Fibroblast of mammary gland (primary cell): ENCODE data around the gene ETNPPL.
"Not testable (repeated sequence)": the region's sequence is repeated elsewhere in the genome, so short reads cannot be mapped to it uniquely, and the experiment has no call there.

ENCODE experiments used
- DNase-seq: peaks from one replicate; pipeline ENCODE4 v3.0.0-alpha.2; 2010; ENCODE audit warnings: low read depth
- H3K4me3 ChIP-seq: 2 replicates; pipeline ENCODE4 v1.5.1; 2011; ENCODE audit warnings: low read depth, mild to moderate bottlenecking, low read length, moderate library complexity; ENCODE audit not compliant: control insufficient read depth
- TF ChIP-seq, protein P1 (sequence below): conservative IDR thresholded peaks from 2 replicates; pipeline ENCODE4 v1.5.1; 2011; ENCODE audit warnings: low read depth, low read length, inconsistent platforms; ENCODE audit not compliant: control insufficient read depth, insufficient read depth

ETNPPL gene

DNA sequence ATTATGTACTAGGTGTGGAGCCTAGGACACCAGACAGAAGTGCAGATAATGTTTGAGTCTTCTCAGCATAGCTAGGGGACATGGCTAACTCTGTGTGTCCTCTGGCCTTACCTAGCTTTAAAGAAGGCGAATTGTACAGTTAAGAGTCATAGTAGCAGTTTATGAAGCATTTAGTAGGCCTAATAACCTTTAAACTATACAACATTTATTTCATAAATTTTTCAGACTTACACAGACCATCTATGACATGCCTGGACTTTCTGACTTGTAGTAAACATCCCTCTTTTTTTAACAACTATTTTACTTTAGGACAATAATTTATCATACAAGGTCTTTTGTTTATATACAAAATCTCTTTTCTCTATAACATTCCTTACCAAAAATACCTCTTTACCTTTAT, 37.4 kb downstream of the ETNPPL start:
- TF ChIP-seq, protein P1, sequence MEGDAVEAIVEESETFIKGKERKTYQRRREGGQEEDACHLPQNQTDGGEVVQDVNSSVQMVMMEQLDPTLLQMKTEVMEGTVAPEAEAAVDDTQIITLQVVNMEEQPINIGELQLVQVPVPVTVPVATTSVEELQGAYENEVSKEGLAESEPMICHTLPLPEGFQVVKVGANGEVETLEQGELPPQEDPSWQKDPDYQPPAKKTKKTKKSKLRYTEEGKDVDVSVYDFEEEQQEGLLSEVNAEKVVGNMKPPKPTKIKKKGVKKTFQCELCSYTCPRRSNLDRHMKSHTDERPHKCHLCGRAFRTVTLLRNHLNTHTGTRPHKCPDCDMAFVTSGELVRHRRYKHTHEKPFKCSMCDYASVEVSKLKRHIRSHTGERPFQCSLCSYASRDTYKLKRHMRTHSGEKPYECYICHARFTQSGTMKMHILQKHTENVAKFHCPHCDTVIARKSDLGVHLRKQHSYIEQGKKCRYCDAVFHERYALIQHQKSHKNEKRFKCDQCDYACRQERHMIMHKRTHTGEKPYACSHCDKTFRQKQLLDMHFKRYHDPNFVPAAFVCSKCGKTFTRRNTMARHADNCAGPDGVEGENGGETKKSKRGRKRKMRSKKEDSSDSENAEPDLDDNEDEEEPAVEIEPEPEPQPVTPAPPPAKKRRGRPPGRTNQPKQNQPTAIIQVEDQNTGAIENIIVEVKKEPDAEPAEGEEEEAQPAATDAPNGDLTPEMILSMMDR: no peak
- no peak for DNase-seq
- no peak overlapping the region for H3K4me3 ChIP-seq

DNA sequence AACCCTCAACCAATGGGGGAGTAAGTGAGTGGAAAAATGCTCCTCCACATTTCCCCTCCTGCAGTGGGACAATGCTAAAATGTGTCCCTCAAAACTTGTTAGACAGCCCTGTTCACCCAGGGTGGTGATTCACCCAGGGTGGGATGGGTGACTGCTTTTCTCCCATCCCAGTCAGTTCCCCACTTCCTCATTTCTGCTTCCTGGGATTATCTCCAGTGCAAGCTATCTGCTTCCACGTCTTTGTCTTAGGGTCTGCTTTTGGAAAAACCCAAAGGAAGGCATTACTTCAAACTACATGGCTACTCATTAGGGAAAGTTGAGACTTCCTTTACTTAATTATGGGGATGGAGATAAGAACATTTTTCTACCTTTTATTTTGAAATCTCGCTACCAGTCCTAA, 45.5 kb downstream of the ETNPPL start:
- no peak for DNase-seq
- no peak overlapping the region for H3K4me3 ChIP-seq
- TF ChIP-seq, protein P1: no peak

DNA sequence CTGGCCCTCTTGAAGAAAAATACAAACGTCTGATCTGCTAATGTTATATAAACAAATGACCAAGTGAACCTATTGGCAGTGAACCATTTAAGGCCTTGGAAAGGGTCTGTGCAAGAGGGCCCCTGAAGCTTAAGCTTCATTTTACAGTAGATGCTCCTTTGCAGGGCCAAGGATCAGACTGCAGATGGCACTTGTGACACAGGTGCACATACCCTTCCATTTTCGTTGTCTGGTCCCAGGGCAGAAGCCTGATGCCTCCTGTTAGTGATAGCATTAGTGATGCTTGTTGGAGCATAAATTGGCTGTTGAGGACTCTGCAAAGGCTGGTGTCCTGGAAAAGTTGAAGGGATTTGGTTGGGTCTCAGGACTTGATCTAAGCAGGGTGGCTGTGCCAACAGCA, 46.5 kb downstream of the ETNPPL start:
- H3K4me3 ChIP-seq: no peak overlapping the region
- TF ChIP-seq, protein P1: no peak
- DNase-seq: no peak

DNA sequence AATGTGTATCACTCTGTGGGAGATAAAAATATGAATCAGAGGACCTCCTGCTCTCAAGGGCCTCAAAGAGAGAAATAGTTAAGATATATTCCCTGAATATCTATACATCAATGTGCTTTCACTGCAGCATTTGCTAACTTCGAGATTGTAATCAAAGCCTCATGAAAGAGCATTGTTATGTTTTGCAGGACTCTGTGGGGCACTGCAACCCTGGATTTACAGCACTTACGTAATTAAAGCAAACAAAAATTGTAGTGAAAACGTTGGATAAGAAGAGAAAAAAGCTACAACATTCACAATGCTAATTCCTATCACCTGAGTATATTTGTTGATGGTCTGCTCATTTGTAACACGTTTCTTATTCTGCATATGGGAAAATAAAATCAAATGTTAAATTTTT, 48.0 kb downstream of the ETNPPL start:
- H3K4me3 ChIP-seq: no peak overlapping the region
- no peak for DNase-seq
- TF ChIP-seq, protein P1: no peak

DNA sequence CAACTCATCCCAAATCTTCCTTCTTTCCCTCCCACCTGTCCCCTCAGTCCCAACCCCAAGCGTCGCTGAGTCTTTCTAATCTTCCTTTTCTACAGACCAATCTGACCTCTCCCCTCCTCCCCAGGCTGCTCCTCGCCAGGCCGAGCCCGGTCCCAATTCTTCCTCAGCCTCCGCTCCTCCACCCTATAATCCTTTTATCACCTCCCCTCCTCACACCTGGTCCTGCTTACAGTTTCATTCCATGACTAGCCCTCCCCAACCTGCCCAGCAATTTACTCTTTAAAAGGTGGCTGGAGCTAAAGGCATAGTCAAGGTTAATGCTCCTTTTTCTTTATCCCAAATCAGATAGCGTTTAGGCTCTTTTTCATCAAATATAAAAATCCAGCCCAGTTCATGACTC, 52.3 kb downstream of the ETNPPL start:
- DNase-seq, H3K4me3 ChIP-seq: not testable (repeated sequence)

DNA sequence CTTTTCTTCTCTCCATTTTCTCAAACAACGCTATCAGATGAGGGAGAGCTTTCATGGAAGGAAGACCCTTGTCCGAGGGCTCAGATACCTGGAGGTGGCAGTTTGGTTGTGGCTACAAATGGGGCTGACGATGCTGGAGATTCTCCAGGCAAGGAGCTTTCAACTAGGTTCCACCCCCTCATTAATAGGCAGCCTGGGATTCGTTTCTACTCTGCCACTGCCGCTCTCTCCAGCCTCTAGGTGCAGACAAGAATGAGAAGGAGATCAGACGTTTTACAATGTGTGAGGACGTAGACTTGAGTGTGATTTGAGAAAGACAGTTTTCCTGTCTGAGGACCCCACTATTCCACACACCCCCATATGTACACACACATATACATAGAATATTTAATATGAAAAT, 53.1 kb downstream of the ETNPPL start:
- H3K4me3 ChIP-seq: no peak overlapping the region
- TF ChIP-seq, protein P1: no peak
- DNase-seq: no peak

DNA sequence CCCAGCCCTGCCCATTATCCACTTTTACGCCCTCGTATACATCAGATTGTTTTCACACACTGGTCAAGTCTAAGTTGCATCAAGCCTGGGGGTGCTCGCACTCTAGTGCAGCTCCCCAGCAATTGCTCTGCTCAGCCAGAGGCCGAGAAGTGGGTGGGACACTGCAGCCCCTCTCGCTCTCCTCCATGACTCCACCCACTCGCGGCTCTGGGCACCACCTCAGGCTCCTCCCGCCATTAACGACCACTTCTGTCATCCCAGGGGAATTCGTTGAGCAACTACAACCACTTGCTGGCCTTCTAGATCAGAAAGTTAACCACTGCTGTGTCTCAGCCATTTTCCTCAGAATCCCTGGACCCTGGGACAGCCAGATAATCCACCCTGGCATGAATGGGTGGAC, 53.6 kb downstream of the ETNPPL start:
- TF ChIP-seq, protein P1: no peak
- no peak for DNase-seq
- H3K4me3 ChIP-seq: no peak overlapping the region
